ENCODE results near the gene LTB. TPM values are rescaled to one million over a fixed set of nuclear protein-coding genes. Genes with fewer than 3 reads are reported as not detected.

LTB gene
- total and polyA plus RNA-seq, 2 of the 13 experiments (the other 11 are each of a cell fraction or from before 2014, with no cell fraction given), result 0.09 to 0.22 TPM

DNA sequence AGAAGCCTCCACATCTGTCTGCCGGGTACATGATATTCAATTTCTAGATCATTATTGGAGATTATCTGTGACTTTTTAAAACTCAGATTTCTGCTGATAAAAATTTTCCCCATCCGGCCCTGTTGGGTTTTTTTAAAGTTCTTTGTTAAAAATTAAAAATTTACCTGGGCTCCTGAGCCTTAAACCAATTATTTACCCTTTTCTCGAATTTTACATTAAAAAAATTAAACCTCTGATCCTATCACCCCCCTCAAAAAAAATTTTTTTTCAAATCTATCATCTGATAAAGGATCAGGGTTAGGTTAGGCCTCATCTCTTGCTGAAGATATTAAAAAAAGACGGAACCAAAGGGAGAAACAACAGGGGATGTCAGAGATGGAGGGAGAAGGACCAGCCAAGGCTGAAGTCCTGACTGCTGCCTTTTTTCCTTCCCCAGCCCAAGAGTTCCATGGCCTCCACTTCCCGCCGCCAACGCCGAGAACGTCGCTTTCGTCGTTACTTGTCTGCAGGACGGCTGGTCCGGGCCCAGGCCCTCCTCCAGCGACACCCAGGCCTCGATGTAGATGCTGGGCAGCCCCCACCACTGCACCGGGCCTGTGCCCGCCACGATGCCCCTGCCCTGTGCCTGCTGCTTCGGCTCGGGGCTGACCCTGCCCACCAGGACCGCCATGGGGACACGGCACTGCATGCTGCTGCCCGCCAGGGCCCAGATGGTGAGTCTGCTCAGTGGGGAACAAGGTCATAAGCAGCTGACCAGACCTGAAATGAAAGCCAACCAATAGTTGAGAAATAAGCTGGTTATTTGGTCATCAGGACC is 34.3 kb downstream of the LTB start (continued):
- TF ChIP-seq, protein P1, sequence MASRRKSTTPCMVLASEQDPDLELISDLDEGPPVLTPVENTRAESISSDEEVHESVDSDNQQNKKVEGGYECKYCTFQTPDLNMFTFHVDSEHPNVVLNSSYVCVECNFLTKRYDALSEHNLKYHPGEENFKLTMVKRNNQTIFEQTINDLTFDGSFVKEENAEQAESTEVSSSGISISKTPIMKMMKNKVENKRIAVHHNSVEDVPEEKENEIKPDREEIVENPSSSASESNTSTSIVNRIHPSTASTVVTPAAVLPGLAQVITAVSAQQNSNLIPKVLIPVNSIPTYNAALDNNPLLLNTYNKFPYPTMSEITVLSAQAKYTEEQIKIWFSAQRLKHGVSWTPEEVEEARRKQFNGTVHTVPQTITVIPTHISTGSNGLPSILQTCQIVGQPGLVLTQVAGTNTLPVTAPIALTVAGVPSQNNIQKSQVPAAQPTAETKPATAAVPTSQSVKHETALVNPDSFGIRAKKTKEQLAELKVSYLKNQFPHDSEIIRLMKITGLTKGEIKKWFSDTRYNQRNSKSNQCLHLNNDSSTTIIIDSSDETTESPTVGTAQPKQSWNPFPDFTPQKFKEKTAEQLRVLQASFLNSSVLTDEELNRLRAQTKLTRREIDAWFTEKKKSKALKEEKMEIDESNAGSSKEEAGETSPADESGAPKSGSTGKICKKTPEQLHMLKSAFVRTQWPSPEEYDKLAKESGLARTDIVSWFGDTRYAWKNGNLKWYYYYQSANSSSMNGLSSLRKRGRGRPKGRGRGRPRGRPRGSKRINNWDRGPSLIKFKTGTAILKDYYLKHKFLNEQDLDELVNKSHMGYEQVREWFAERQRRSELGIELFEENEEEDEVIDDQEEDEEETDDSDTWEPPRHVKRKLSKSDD (CRISPR knock-in tag; IDR thresholded peaks at IDR 0.05; ENCODE audit: low read depth), result peak; percentile 59; the same call in 1 of the 2 replicates

DNA sequence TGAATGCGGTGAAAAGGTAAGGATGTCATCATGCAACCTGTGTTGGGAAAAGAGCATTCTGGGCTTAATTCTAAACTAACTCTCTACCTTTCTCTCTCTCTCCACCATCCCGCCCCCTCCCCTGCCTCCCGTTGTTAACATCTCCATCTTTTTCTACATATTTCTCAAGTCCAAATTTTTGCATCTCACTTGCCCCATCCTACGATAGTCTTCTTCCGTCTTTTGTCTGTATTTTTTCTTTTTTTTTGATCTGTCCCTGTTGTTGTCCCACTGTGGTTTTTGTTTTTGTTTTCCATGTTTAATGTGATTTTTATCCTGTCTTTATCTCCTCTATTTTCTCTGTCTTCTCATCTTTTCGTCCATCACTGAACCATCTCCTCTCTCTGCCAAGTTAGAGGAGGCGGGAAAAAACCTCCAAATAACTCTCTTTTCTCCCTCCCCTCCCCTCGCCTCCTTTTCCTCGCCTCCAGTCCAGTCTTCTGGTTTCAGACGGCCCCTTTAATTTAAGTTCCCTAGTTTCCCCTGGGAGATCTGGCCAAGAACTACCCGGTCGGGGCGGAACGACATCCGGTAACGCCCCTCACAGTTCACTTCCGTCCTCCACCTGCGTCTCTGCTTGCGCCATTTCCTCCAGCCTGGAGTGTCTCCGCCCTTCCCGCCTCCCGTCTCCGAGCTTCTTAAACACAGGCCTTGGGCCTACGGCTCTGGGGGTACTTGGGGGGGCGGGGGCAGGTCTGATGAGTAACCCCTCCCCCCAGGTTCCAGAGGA is 35.1 kb downstream of the LTB start, which contains the start of gene NFKBIL1:
TSS of gene NFKBIL1 (plus strand) at position 651 of the 769 bp plus-strand sequence. CDS start at position 738, 87 bp downstream.
- H3K4me3 ChIP-seq (replicated peaks in 1 of 3; ENCODE audit: insufficient read depth in 1 of 3, low read depth in 2 of 3, low read length in 3 of 3), result peak within 1 kb of the TSS; percentile 74 to 93 (median 76)
- H3K4me1 ChIP-seq (ENCODE audit: insufficient read depth, low read length), result peaks cover 43% of the 10 kb centered on the region
- DNase-seq (ENCODE audit: low spot score) (peak; percentile 93), ATAC-seq (peak; percentile 93), FAIRE-seq (peak; percentile 93)
- peak within 1 kb of the TSS; percentile 91 for H3K4me2 ChIP-seq (ENCODE audit: low read depth, low read length)
- no peaks in the 10 kb centered on the region for H4K20me1 ChIP-seq (ENCODE audit: insufficient read depth, low read length)
- H3K27ac ChIP-seq (ENCODE audit: extremely low read length, insufficient read depth, low read length), result peak within 1 kb of the TSS; percentile 64
- CTCF ChIA-PET (ENCODE audit: low intra/inter-chr PET ratio, low total read pairs), result interaction anchor here (1.0 to 3.6 kb wide), 3 partner anchors 33 to 53 kb away, joined by 5 to 84 read pairs (median 10); no protein-coding TSS in a partner anchor
- no peaks in the 10 kb centered on the region for H3K9me3 ChIP-seq (ENCODE audit: low read length)
- in situ Hi-C loops (cut with HindIII; ENCODE audit: extremely low pct_ligation_motif_present, low pct_unique_long_range_greater_than_20kb) (loop anchor here (5.0 kb wide), 1 partner anchor 50 kb away; no protein-coding TSS in a partner anchor), intact Hi-C loops (cut with micrococcal nuclease; ENCODE audit: unreplicated experiment) (loop anchor here (1.0 to 10.0 kb wide), 4 partner anchors 35 to 108 kb away; partner anchors contain the start of genes APOM, BAG6 and LTB)
- H3K9ac ChIP-seq (ENCODE audit: insufficient read depth, low read depth, low read length), result peak within 1 kb of the TSS; percentile 79
- peaks cover 3 to 6% of the 10 kb centered on the region in 2 experiments for H3K36me3 ChIP-seq (replicated peaks in 1 of 2; ENCODE audit: control insufficient read depth in 1 of 2, insufficient read depth in 2 of 2, low read length in 2 of 2)
- 1% methylated on average over 25 of the region's 25 CpGs for WGBS (ENCODE audit: low lambda C conversion rate)
- peak within 1 kb of the TSS; percentile 81 for H2AFZ ChIP-seq (ENCODE audit: low read length)
- BruUV-seq (replicated peaks), result no TSS peak
- POLR2A ChIA-PET, result interaction anchor here (1.0 to 4.6 kb wide), 11 partner anchors 9 to 287 kb away, joined by 3 to 36 read pairs (median 5); partner anchors contain the start of genes APOM, BAG6, GPANK1 and TNF
- H3K79me2 ChIP-seq (ENCODE audit: insufficient read depth, low read length), result peaks cover 18% of the 10 kb centered on the region
- no peaks in the 10 kb centered on the region; a peak in 1 of 5 replicates for H3K27me3 ChIP-seq (ENCODE audit: control insufficient read depth in 1 of 2, insufficient read depth in 2 of 2, low read length in 2 of 2)
- TF ChIP-seq YEATS2 (CRISPR knock-in tag; IDR thresholded peaks at IDR 0.05; ENCODE audit: borderline replicate concordance) (peak; percentile 98), CREB1 (IDR thresholded peaks at IDR 0.05) (peak; percentile 79), CREB1 (CRISPR knock-in tag; IDR thresholded peaks at IDR 0.05) (peak; percentile 97), RBFOX2 (IDR thresholded peaks at IDR 0.05; ENCODE audit: low read depth, low read length) (no peak), ZSCAN9 (CRISPR knock-in tag; IDR thresholded peaks at IDR 0.05; ENCODE audit: borderline replicate concordance) (peak; percentile 63; the same call in 1 of the 2 replicates), KDM4B (CRISPR knock-in tag; IDR thresholded peaks at IDR 0.05) (peak; percentile 86), NR1H2 (CRISPR knock-in tag; IDR thresholded peaks at IDR 0.05; ENCODE audit: borderline replicate concordance, low read depth) (no peak), ZNF224 (CRISPR knock-in tag; IDR thresholded peaks at IDR 0.05) (no peak), ZNF713 (CRISPR knock-in tag; IDR thresholded peaks at IDR 0.05) (no peak), BRCA1 (CRISPR knock-in tag; IDR thresholded peaks at IDR 0.05) (no peak), PRMT3 (CRISPR knock-in tag; IDR thresholded peaks at IDR 0.05; ENCODE audit: borderline replicate concordance, low read depth) (no peak)
- TF ChIP-seq, protein P2, sequence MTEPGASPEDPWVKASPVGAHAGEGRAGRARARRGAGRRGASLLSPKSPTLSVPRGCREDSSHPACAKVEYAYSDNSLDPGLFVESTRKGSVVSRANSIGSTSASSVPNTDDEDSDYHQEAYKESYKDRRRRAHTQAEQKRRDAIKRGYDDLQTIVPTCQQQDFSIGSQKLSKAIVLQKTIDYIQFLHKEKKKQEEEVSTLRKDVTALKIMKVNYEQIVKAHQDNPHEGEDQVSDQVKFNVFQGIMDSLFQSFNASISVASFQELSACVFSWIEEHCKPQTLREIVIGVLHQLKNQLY (CRISPR knock-in tag; IDR thresholded peaks at IDR 0.05), result peak; percentile 38; the same call in 1 of the 2 replicates
- TF ChIP-seq, protein P3, sequence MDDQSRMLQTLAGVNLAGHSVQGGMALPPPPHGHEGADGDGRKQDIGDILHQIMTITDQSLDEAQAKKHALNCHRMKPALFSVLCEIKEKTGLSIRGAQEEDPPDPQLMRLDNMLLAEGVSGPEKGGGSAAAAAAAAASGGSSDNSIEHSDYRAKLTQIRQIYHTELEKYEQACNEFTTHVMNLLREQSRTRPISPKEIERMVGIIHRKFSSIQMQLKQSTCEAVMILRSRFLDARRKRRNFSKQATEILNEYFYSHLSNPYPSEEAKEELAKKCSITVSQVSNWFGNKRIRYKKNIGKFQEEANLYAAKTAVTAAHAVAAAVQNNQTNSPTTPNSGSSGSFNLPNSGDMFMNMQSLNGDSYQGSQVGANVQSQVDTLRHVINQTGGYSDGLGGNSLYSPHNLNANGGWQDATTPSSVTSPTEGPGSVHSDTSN (CRISPR knock-in tag; IDR thresholded peaks at IDR 0.05; ENCODE audit: borderline replicate concordance), result no peak
